PFSK-1 (cell line): ENCODE results near the gene ZNF398.

Source experiments
- POLR2AphosphoS5 ChIP-seq: IDR thresholded peaks from 2 replicates; pipeline ENCODE4 v1.6.1; 2012; ENCODE audit warnings: low read depth, mild to moderate bottlenecking, control low read depth, low read length, moderate library complexity
- SIN3A ChIP-seq: IDR thresholded peaks from 2 replicates; pipeline ENCODE4 v1.6.1; 2012; ENCODE audit warnings: mild to moderate bottlenecking, low read length, moderate library complexity, borderline replicate concordance; ENCODE audit not compliant: insufficient read depth
- TAF1 ChIP-seq: IDR thresholded peaks from 2 replicates; pipeline ENCODE4 v1.6.1; 2012; ENCODE audit warnings: low read length, control low read depth, borderline replicate concordance; ENCODE audit not compliant: insufficient read depth
- TF ChIP-seq, protein P1 (sequence below), 2 experiments: IDR thresholded peaks; 2 replicates each; pipeline versions ENCODE4 v1.6.1 to v1.8.0; 2011 to 2012; ENCODE audit warnings: low read depth in 2 of 2, low read length in 2 of 2, control low read depth in 1 of 2, inconsistent platforms in 1 of 2, mild to moderate bottlenecking in 1 of 2, moderate library complexity in 1 of 2; ENCODE audit not compliant: insufficient read depth in 1 of 2

DNA sequence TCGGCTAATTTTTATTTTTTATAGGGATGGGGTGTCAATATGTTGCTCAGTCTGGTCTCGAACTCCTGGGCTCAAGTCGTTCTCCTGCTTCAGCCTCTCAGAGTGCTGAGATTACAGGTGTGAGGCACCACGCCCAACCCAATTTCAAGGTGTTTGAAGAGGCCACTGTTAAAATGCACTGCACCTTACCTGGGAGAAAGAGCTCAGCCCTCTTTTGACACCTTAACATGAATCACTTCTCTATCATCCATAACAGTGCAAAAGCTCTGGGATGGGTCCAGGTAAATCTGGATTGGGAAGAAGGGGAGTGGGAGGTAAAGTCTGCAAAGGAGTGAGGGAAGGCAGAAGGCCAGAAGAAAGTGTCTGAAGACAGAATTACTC lies 47.5 kb downstream of the ZNF398 start:
- TF ChIP-seq POLR2AphosphoS5, result no peak
- no peak for TF ChIP-seq TAF1
- TF ChIP-seq, protein P1, sequence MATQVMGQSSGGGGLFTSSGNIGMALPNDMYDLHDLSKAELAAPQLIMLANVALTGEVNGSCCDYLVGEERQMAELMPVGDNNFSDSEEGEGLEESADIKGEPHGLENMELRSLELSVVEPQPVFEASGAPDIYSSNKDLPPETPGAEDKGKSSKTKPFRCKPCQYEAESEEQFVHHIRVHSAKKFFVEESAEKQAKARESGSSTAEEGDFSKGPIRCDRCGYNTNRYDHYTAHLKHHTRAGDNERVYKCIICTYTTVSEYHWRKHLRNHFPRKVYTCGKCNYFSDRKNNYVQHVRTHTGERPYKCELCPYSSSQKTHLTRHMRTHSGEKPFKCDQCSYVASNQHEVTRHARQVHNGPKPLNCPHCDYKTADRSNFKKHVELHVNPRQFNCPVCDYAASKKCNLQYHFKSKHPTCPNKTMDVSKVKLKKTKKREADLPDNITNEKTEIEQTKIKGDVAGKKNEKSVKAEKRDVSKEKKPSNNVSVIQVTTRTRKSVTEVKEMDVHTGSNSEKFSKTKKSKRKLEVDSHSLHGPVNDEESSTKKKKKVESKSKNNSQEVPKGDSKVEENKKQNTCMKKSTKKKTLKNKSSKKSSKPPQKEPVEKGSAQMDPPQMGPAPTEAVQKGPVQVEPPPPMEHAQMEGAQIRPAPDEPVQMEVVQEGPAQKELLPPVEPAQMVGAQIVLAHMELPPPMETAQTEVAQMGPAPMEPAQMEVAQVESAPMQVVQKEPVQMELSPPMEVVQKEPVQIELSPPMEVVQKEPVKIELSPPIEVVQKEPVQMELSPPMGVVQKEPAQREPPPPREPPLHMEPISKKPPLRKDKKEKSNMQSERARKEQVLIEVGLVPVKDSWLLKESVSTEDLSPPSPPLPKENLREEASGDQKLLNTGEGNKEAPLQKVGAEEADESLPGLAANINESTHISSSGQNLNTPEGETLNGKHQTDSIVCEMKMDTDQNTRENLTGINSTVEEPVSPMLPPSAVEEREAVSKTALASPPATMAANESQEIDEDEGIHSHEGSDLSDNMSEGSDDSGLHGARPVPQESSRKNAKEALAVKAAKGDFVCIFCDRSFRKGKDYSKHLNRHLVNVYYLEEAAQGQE (IDR thresholded peaks at IDR 0.05; ENCODE audit: insufficient read depth in 1 of 2, low read depth in 2 of 2, low read length in 2 of 2), result no peak
- TF ChIP-seq SIN3A, result no peak
